ENCODE measurements around the gene MICB.

MICB gene

DNA sequence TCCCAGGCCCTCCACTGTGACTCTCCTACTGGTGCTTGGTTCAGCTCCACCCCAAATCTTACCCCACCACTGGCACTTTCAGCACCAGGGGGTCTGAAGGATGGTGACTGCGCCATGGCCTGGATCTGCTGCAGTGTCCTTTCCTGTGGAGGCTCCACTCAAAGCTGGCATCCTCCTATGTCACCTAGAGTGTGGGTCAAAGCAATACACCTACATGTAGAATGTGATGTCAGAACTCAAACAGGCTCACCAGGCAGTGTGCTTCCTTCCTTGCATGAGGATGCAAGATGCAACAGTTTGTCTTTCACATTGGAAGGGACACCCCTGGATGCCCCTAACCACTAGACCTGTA is 32.8 kb upstream of the MICB start:
- no peak overlapping the region for H3K27ac ChIP-seq (ENCODE audit: low read length)
- H3K4me1 ChIP-seq (ENCODE audit: control insufficient read depth, insufficient read depth, low read length): peaks cover 12% of the 10 kb centered on the region
- H3K4me3 ChIP-seq (ENCODE audit: low read length in 2 of 2): no peak overlapping the region
- H3K27me3 ChIP-seq (ENCODE audit: control insufficient read depth in 1 of 2, insufficient read depth in 2 of 2, low read length in 2 of 2): peaks cover 6 to 10% of the 10 kb centered on the region in 2 donors
- no peak overlapping the region for H3K9ac ChIP-seq (ENCODE audit: low read length in 2 of 2)
- no peaks in the 10 kb centered on the region for H3K36me3 ChIP-seq (ENCODE audit: control insufficient read depth in 2 of 2, insufficient read depth in 2 of 2, low read length in 2 of 2)
- no peaks in the 10 kb centered on the region for H3K9me3 ChIP-seq (ENCODE audit: control insufficient read depth in 2 of 2, low read length in 2 of 2)

DNA sequence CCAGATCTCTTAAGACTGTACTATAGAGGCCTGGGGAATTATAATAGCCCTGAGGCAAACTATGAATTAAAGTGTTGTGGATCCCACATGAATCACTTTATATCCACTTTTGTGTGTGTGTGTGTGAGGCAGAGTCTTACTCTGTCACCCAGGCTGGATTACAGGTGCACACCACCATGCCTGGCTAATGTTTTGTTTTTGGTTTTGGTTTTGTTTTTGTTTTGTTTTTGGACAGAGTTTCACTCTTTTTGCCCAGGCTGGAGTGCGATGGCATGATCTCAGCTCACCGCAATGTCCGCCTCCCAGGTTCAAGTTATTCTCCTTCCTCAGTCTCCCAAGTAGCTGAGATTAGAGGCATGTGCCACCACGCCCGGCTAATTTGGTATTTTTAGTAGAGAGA is 32.2 kb upstream of the MICB start:
- no peaks in the 10 kb centered on the region for H3K36me3 ChIP-seq (ENCODE audit: control insufficient read depth in 2 of 2, insufficient read depth in 2 of 2, low read length in 2 of 2)
- peaks cover 6 to 10% of the 10 kb centered on the region in 2 donors for H3K27me3 ChIP-seq (ENCODE audit: control insufficient read depth in 1 of 2, insufficient read depth in 2 of 2, low read length in 2 of 2)
- no peak overlapping the region for H3K27ac ChIP-seq (ENCODE audit: low read length)
- H3K9me3 ChIP-seq (ENCODE audit: control insufficient read depth in 2 of 2, low read length in 2 of 2): no peaks in the 10 kb centered on the region
- no peak overlapping the region for H3K4me3 ChIP-seq (ENCODE audit: low read length in 2 of 2)
- no peak overlapping the region for H3K9ac ChIP-seq (ENCODE audit: low read length in 2 of 2)
- peaks cover 12% of the 10 kb centered on the region for H3K4me1 ChIP-seq (ENCODE audit: control insufficient read depth, insufficient read depth, low read length)

DNA sequence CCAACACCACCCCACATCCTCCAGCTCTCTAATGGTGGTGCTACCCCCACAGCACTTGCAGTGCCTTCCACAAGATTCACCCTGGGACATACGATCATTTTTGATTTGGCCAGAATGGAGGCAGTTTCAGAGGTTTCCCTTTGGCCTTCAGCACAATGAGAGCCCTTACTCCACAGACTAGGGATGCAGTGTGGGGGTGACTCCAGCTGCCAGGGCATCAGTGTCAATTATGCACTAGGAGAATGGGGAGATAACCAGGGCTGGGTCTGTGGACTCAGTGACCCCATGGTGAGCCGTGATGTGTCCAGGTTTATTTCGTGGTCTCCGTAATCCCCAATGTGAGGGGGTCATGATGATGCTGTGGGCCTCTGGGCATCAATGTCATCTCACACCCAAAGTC is 31.5 kb upstream of the MICB start:
- Histone ChIP-seq H3K4me1 (ENCODE audit: control insufficient read depth, insufficient read depth, low read length) (peaks cover 12% of the 10 kb centered on the region), H3K36me3 (ENCODE audit: control insufficient read depth in 2 of 2, insufficient read depth in 2 of 2, low read length in 2 of 2) (no peaks in the 10 kb centered on the region), H3K27me3 (ENCODE audit: control insufficient read depth in 1 of 2, insufficient read depth in 2 of 2, low read length in 2 of 2) (peaks cover 6 to 10% of the 10 kb centered on the region in 2 donors), H3K27ac (ENCODE audit: low read length) (no peak overlapping the region), H3K9ac (ENCODE audit: low read length in 2 of 2) (no peak overlapping the region), H3K9me3 (ENCODE audit: control insufficient read depth in 2 of 2, low read length in 2 of 2) (no peaks in the 10 kb centered on the region), H3K4me3 (ENCODE audit: low read length in 2 of 2) (no peak overlapping the region)

DNA sequence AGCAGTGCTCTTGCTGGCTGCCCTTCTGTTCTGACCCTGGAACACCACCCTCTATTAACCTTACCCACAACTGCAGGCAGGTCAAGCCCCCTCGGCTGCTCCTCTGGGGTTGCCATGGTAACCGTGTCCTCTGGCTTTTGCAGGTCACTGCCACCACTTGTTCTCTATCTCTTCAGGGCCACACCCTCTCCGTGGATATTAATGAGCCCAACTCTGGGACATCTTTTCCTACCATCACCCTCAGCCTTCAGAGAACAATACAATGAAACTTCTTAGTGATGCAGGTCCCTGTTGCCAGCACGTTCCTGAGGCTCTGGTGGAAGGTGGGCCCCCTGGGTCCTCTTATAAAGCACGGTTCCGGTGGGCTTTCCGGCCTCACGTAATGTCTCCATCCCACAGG is 30.8 kb upstream of the MICB start:
- H3K27me3 ChIP-seq (ENCODE audit: control insufficient read depth in 1 of 2, insufficient read depth in 2 of 2, low read length in 2 of 2): peaks cover 6 to 8% of the 10 kb centered on the region in 2 donors
- H3K36me3 ChIP-seq (ENCODE audit: control insufficient read depth in 2 of 2, insufficient read depth in 2 of 2, low read length in 2 of 2): no peaks in the 10 kb centered on the region
- no peak overlapping the region for H3K4me3 ChIP-seq (ENCODE audit: low read length in 2 of 2)

DNA sequence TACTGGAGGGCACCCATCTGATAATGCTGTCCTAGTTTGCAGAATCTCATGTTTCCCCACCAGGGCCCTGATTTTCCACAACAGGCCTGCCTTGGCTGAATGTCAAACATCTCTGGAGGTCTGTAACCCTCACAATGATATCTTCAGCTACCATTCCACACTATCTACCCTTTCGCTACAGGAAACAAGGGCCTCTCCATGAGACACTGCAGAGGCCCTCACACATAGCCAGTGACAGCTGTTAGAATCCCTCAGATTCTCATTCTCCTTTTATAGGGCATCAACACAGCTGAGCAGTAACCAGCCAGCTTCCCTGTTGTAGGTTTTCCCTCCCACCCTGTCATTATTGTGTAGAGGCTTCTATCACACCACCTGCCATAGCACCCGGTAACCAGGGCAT is 29.6 kb upstream of the MICB start:
- Histone ChIP-seq H3K4me3 (ENCODE audit: low read length in 2 of 2) (no peak overlapping the region), H3K9me3 (ENCODE audit: control insufficient read depth in 2 of 2, low read length in 2 of 2) (no peaks in the 10 kb centered on the region), H3K27me3 (ENCODE audit: control insufficient read depth in 1 of 2, insufficient read depth in 2 of 2, low read length in 2 of 2) (peaks cover 6 to 7% of the 10 kb centered on the region in 2 donors), H3K4me1 (ENCODE audit: control insufficient read depth, insufficient read depth, low read length) (peaks cover 1% of the 10 kb centered on the region), H3K9ac (ENCODE audit: low read length in 2 of 2) (no peak overlapping the region), H3K27ac (ENCODE audit: low read length) (no peak overlapping the region), H3K36me3 (ENCODE audit: control insufficient read depth in 2 of 2, insufficient read depth in 2 of 2, low read length in 2 of 2) (no peaks in the 10 kb centered on the region)

More for the DNA sequence above, 30.8 kb upstream of the MICB start:
- Histone ChIP-seq H3K4me1 (ENCODE audit: control insufficient read depth, insufficient read depth, low read length) (peaks cover 12% of the 10 kb centered on the region), H3K9ac (ENCODE audit: low read length in 2 of 2) (no peak overlapping the region), H3K27ac (ENCODE audit: low read length) (no peak overlapping the region), H3K9me3 (ENCODE audit: control insufficient read depth in 2 of 2, low read length in 2 of 2) (no peaks in the 10 kb centered on the region)

DNA sequence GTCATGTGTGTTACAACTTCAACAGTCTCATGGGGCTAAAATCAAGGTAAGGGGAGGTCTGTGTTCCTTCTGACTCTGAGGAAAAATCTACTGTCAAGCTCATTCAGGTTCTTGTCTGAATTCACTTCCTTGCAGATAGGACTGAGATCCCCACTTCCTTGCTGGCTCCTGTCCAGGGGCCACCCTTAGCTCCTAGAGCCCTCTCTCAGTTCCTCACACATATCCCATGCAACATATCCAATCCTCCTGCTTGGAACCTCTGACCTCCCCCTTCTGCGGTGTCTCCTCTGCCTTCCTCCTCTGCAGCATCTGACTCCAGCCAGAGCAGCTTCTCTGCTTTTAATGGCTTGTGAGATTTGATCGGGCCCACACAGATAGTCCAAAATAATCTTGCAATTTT is 27.1 kb upstream of the MICB start:
- peaks cover 6 to 12% of the 10 kb centered on the region in 2 donors for H3K27me3 ChIP-seq (ENCODE audit: control insufficient read depth in 1 of 2, insufficient read depth in 2 of 2, low read length in 2 of 2)
- H3K4me1 ChIP-seq (ENCODE audit: control insufficient read depth, insufficient read depth, low read length): no peaks in the 10 kb centered on the region
- no peak overlapping the region for H3K27ac ChIP-seq (ENCODE audit: low read length)
- no peaks in the 10 kb centered on the region for H3K36me3 ChIP-seq (ENCODE audit: control insufficient read depth in 2 of 2, insufficient read depth in 2 of 2, low read length in 2 of 2)
- H3K9me3 ChIP-seq (ENCODE audit: control insufficient read depth in 2 of 2, low read length in 2 of 2): no peaks in the 10 kb centered on the region
- H3K4me3 ChIP-seq (ENCODE audit: low read length in 2 of 2): no peak overlapping the region
- no peak overlapping the region for H3K9ac ChIP-seq (ENCODE audit: low read length in 2 of 2)

DNA sequence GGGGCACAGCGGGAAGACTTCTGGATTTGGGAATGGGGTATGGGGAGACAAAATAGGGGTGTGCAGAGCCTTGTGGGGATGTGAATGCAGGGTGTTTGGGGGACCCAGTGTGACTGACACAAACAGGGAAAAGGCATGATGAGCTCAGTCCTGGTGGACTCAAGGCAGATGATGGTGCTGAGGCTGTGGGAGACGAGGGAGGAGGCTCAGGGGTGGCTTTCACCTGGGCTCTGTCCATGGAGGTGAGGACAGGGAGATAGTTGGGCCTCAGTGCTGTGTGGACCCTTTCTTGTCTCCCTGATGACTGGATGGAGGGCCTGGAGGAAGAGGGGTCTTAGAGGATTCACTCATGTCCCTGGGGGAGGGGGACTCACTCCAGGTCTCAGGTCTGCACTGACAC is 26.2 kb upstream of the MICB start:
- Histone ChIP-seq H3K4me1 (ENCODE audit: control insufficient read depth, insufficient read depth, low read length) (no peaks in the 10 kb centered on the region), H3K27me3 (ENCODE audit: control insufficient read depth in 1 of 2, insufficient read depth in 2 of 2, low read length in 2 of 2) (peaks cover 6 to 12% of the 10 kb centered on the region in 2 donors), H3K9ac (ENCODE audit: low read length in 2 of 2) (no peak overlapping the region), H3K36me3 (ENCODE audit: control insufficient read depth in 2 of 2, insufficient read depth in 2 of 2, low read length in 2 of 2) (no peaks in the 10 kb centered on the region), H3K9me3 (ENCODE audit: control insufficient read depth in 2 of 2, low read length in 2 of 2) (no peaks in the 10 kb centered on the region), H3K4me3 (ENCODE audit: low read length in 2 of 2) (no peak overlapping the region), H3K27ac (ENCODE audit: low read length) (no peak overlapping the region)

DNA sequence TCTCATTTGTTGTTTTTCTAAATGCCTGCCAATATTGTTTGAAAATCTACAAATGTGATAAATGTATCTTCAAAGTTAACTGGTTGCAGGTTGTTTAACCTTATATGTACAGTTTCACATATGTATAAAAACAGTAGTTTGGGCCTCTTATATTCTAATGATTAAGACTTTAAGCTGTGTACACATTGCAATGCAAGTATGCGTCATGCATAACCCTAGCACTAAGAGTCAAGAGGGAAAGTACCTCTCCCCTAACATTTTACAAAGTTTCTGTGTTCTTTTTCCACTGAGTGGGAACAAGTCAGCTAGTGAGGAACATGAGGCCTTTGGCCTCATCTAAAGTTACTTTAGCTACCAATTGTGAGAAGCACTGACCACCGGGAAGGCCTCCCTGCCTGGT is 25.7 kb upstream of the MICB start:
- Histone ChIP-seq H3K9me3 (ENCODE audit: control insufficient read depth in 2 of 2, low read length in 2 of 2) (no peaks in the 10 kb centered on the region), H3K27ac (ENCODE audit: low read length) (no peak overlapping the region), H3K4me3 (ENCODE audit: low read length in 2 of 2) (no peak overlapping the region), H3K4me1 (ENCODE audit: control insufficient read depth, insufficient read depth, low read length) (no peaks in the 10 kb centered on the region), H3K27me3 (ENCODE audit: control insufficient read depth in 1 of 2, insufficient read depth in 2 of 2, low read length in 2 of 2) (peaks cover 6 to 12% of the 10 kb centered on the region in 2 donors), H3K9ac (ENCODE audit: low read length in 2 of 2) (no peak overlapping the region), H3K36me3 (ENCODE audit: control insufficient read depth in 2 of 2, insufficient read depth in 2 of 2, low read length in 2 of 2) (no peaks in the 10 kb centered on the region)

DNA sequence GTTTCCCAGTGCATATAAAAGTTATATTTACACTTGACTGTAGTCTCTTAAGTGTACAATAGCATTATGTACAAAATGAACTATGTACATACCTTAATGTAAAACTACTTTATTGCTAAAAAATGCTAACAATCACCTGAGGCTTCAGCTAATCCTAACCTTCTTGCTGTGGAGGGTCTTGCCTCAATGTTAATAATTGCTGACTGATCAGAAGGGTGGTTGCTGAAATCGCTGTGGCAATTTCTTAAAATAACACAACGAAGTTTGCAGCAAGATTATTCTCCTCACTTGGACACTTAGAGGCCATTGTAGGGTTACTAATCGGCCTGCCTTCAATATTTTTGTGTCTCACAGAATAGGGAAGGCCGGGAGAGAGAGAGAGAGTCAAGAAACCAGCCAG is 24.7 kb upstream of the MICB start:
- Histone ChIP-seq H3K36me3 (ENCODE audit: control insufficient read depth in 2 of 2, insufficient read depth in 2 of 2, low read length in 2 of 2) (no peaks in the 10 kb centered on the region), H3K9me3 (ENCODE audit: control insufficient read depth in 2 of 2, low read length in 2 of 2) (no peaks in the 10 kb centered on the region), H3K4me3 (ENCODE audit: low read length in 2 of 2) (no peak overlapping the region), H3K27me3 (ENCODE audit: control insufficient read depth in 1 of 2, insufficient read depth in 2 of 2, low read length in 2 of 2) (peaks cover 6 to 12% of the 10 kb centered on the region in 2 donors), H3K27ac (ENCODE audit: low read length) (no peak overlapping the region), H3K4me1 (ENCODE audit: control insufficient read depth, insufficient read depth, low read length) (no peaks in the 10 kb centered on the region), H3K9ac (ENCODE audit: low read length in 2 of 2) (no peak overlapping the region)

DNA sequence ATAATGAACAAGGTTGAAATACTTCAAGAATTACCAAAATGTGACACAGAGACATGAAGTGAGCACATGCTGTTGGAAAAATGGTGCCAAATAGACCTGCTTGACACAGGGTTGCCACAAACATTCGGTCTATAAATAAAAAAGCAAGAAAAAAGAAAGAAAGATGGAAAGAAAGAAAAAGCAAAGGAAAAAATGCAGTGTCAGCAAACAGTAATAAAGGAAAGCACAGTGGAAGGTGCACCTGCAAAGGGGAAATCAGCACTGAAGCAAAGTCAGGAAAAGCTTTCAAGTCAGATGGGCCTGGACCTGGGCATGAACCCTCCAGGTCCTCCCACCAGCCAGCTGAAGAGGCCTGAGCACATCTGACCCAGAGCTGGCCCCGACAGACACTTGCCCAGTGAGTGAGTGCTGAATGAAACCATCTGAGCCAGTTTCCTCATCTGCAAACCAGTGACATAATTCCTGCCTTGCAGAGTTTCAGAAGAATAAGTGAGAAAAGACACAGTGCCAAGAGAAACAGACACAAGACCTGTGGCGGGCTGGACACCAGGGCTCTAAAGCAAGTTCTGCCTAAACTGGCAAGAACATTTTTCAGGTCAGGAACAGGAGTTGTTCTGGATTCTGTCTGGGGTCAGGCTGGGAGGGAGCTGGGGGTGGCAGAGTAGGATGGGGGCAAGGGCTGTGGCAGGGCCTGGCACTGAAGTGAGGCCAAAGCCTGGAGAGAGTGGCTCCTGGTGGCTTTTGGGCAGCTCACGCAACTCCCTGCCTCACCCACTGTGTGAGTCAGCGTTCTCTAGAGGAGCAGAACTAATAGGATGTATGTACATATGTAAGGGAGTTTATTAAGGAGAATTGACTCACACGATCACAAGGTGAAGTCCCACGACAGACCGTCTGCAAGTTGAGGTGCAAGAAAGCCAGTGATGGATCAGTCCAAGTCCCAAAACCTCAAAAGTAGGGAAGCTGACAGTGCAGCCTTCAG is 23.9 kb upstream of the MICB start:
- no peak overlapping the region for H3K9ac ChIP-seq (ENCODE audit: low read length in 2 of 2)
- no peak overlapping the region for H3K27ac ChIP-seq (ENCODE audit: low read length)
- H3K9me3 ChIP-seq (ENCODE audit: control insufficient read depth in 2 of 2, low read length in 2 of 2): no peaks in the 10 kb centered on the region
- H3K4me3 ChIP-seq (ENCODE audit: low read length in 2 of 2): no peak overlapping the region
- peaks cover 10 to 13% of the 10 kb centered on the region in 2 donors for H3K27me3 ChIP-seq (ENCODE audit: control insufficient read depth in 1 of 2, insufficient read depth in 2 of 2, low read length in 2 of 2)
- no peaks in the 10 kb centered on the region for H3K4me1 ChIP-seq (ENCODE audit: control insufficient read depth, insufficient read depth, low read length)
- H3K36me3 ChIP-seq (ENCODE audit: control insufficient read depth in 2 of 2, insufficient read depth in 2 of 2, low read length in 2 of 2): no peaks in the 10 kb centered on the region

DNA sequence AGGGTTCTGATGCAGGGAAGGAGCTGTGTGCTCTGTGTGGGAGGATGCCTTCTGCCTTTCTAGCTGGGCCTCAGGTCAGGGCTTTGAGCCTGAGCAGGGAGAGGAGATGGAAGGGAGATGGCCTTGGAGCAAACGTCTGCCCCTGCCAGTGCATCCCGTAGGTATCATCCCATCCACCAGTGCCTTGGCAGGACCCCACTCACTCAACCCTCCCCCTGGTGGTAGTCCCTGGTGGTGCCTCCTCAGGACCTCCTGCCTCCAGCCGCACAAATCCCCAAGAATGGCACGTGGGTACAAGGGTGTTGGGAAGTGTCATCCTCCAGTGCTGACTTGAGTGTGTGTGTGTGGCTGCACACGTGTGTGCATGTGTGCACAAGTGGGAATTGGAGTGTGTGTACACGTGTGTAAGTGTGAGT is 23.1 kb upstream of the MICB start:
- Histone ChIP-seq H3K36me3 (ENCODE audit: control insufficient read depth in 2 of 2, insufficient read depth in 2 of 2, low read length in 2 of 2) (no peaks in the 10 kb centered on the region), H3K9ac (ENCODE audit: low read length in 2 of 2) (no peak overlapping the region), H3K27me3 (ENCODE audit: control insufficient read depth in 1 of 2, insufficient read depth in 2 of 2, low read length in 2 of 2) (peaks cover 8% of the 10 kb centered on the region in 2 donors), H3K9me3 (ENCODE audit: control insufficient read depth in 2 of 2, low read length in 2 of 2) (no peaks in the 10 kb centered on the region), H3K4me3 (ENCODE audit: low read length in 2 of 2) (no peak overlapping the region), H3K4me1 (ENCODE audit: control insufficient read depth, insufficient read depth, low read length) (no peaks in the 10 kb centered on the region), H3K27ac (ENCODE audit: low read length) (no peak overlapping the region)
